K562 (cell line): ENCODE measurements around the gene C12orf43. TPM values are rescaled to one million over a fixed set of nuclear protein-coding genes. Genes with fewer than 3 reads are reported as not detected.

Source experiments
- FUS ChIP-seq: fragments of 200-400 bp; formaldehyde crosslinking; optimal IDR thresholded peaks from 2 replicates; pipeline ENCODE3; 2017; ENCODE audit warnings: low read depth, low read length
- SNIP1 ChIP-seq: fragments of 450-650 bp; IDR thresholded peaks from 2 replicates; pipeline ENCODE4 v1.7.1; 2017; ENCODE audit warnings: low read depth, mild to moderate bottlenecking
- polyA plus RNA-seq, 8 experiments: library from polyadenylated mRNA; depleted of rRNA in 4 of 8; stranded (reverse) in 5 of 8; unstranded in 3 of 8; fragments of >200 nt; fragmentation: Nextera tagmentation in 2 of 8; fragmentation: Illumina TruSeq in 1 of 8; extraction: Ambion mirVana in 2 of 8; extraction: Trizol in 1 of 8; gene quantifications; 2 replicates each; pipeline versions ENCODE4 v1.2.1 to v1.2.3, GENCODE V29; 2011 to 2014; ENCODE audit warnings: inconsistent platforms in 1 of 8, missing spikeins in 1 of 8
- total RNA-seq, 7 experiments: library from RNA; depleted of rRNA in 6 of 7; stranded (reverse); fragments of >200 nt in 6 of 7; fragmentation: Illumina TruSeq in 2 of 7; extraction: Trizol in 2 of 7; gene quantifications; 2 replicates each; pipeline versions ENCODE4 v1.2.1 to v1.2.3, GENCODE V29; 2011 to 2021; ENCODE audit warnings: low replicate concordance in 1 of 7
- TF ChIP-seq, protein P1 (sequence below), 2 experiments: fragments of 450-650 bp; IDR thresholded peaks; 2 replicates each; pipeline ENCODE4 v1.6.1; 2016; ENCODE audit warnings: mild to moderate bottlenecking in 2 of 2, borderline replicate concordance in 1 of 2, low read depth in 1 of 2, moderate library complexity in 1 of 2
- TF ChIP-seq, protein P2 (sequence below), 2 experiments: fragments of 450-650 bp; IDR thresholded peaks; 2 replicates each; pipeline ENCODE4 v1.6.1; 2016

The C12orf43 gene
- total and polyA plus RNA-seq, 9 of the 15 experiments (the other 6 are each of a cell fraction or from before 2014, with no cell fraction given) = 4.3 to 22.2 (median 16.8) TPM

DNA sequence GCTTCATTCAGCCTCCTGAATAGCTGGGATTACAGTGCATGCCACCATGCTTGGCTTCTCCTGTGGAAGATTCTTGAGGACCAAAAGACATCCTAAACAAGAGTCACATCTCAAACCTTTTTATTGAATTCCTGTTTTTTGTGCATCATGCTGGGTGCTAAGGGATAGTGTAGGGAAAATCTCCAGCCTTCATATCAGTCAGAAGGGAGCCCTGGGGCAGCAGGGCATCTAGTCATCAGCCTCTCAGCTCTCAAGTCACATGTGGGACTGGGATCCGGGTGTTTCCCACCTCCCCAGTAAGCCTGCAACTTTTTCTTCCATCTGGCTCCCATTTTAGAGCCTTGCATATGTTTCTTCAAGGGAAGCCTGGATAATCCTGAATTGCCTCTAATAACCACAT is 47.8 kb upstream of the C12orf43 start (continued):
- TF ChIP-seq, protein P1, sequence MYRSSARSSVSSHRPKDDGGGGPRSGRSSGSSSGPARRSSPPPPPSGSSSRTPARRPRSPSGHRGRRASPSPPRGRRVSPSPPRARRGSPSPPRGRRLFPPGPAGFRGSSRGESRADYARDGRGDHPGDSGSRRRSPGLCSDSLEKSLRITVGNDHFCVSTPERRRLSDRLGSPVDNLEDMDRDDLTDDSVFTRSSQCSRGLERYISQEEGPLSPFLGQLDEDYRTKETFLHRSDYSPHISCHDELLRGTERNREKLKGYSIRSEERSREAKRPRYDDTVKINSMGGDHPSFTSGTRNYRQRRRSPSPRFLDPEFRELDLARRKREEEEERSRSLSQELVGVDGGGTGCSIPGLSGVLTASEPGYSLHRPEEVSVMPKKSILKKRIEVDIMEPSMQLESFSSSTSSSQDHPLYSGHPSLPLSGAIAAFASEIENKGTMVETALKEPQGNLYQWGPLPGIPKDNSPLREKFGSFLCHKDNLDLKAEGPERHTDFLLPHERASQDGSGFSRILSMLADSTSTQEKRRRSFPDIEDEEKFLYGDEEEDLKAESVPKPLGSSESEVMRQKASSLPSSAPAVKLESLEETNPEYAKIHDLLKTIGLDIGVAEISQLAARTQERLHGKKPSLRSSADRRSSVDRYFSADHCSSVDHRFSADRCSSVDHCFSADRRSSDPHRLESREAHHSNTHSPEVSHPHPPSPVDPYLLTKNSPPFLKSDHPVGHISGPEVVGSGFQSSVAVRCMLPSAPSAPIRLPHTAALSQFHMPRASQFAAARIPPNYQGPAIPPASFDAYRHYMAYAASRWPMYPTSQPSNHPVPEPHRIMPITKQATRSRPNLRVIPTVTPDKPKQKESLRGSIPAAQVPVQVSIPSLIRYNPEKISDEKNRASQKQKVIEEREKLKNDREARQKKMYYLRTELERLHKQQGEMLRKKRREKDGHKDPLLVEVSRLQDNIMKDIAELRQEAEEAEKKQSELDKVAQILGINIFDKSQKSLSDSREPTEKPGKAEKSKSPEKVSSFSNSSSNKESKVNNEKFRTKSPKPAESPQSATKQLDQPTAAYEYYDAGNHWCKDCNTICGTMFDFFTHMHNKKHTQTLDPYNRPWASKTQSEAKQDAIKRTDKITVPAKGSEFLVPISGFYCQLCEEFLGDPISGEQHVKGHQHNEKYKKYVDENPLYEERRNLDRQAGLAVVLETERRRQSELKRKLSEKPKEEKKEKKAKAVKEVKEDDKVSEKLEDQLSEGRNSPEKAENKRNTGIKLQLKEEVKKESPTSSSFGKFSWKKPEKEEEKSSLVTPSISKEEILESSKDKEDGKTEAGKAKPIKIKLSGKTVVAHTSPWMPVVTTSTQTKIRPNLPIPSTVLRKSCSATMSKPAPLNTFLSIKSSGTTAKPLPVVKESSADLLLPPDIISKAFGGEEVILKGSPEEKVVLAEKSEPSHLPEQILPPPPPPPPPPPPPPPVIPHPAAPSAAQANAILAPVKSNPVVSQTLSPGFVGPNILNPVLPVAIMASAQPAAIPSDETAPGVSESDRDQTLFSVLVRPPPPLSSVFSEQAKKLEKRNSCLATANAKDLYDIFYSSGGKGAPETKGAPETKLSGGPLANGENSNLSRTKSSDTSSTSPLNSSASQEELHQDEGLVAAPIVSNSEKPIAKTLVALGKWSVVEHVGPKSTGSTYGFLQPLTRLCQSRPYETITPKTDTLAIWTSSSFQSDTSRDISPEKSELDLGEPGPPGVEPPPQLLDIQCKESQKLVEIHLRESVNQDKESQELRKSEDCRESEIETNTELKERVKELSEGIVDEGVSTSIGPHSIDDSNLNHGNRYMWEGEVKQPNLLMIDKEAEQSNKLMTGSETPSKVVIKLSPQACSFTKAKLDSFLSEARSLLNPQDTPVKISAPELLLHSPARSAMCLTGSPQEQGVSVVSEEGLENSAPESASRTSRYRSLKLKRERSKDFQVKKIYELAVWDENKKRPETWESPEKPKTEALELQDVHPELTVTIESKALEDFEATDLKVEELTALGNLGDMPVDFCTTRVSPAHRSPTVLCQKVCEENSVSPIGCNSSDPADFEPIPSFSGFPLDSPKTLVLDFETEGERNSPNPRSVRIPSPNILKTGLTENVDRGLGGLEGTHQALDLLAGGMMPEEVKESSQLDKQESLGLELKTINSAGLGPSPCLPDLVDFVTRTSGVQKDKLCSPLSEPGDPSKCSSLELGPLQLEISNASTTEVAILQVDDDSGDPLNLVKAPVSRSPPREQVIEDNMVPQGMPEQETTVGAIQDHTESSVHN (IDR thresholded peaks at IDR 0.05; ENCODE audit: borderline replicate concordance in 1 of 2, low read depth in 1 of 2) = no peak
- TF ChIP-seq SNIP1 (no peak), FUS (no peak)
- TF ChIP-seq, protein P2, sequence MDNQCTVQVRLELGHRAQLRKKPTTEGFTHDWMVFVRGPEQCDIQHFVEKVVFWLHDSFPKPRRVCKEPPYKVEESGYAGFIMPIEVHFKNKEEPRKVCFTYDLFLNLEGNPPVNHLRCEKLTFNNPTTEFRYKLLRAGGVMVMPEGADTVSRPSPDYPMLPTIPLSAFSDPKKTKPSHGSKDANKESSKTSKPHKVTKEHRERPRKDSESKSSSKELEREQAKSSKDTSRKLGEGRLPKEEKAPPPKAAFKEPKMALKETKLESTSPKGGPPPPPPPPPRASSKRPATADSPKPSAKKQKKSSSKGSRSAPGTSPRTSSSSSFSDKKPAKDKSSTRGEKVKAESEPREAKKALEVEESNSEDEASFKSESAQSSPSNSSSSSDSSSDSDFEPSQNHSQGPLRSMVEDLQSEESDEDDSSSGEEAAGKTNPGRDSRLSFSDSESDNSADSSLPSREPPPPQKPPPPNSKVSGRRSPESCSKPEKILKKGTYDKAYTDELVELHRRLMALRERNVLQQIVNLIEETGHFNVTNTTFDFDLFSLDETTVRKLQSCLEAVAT (IDR thresholded peaks at IDR 0.05) = no peak
